Limb (tissue), 2 donors: ENCODE results near the gene SUFU.

Experiments used
- DNase-seq, 2 donors: peaks; one replicate each; pipeline ENCODE4 v3.0.0-alpha.2; 2016; ENCODE audit errors: extremely low spot score in 2 of 2

Gene SUFU

DNA sequence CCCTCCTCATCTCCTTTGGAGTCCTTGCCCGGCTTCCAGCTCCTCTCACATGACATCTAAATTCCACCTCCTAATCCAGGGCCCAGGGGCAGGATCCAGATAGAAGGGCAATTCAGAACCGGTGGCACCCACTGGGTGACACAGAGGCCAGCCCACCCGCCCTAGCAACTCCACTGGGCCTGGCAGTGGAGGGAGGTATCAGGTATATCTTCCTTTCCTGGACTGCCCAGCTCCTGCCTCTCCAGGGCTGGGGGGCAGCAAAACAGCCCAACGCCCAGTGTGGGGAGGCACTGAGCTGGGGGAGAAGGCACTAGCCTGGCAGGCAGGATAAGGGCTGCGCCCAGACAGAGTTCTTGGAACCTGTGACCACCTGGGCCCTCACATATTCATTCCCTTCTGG lies 130.1 kb downstream of the SUFU start:
- DNase-seq = no peak

DNA sequence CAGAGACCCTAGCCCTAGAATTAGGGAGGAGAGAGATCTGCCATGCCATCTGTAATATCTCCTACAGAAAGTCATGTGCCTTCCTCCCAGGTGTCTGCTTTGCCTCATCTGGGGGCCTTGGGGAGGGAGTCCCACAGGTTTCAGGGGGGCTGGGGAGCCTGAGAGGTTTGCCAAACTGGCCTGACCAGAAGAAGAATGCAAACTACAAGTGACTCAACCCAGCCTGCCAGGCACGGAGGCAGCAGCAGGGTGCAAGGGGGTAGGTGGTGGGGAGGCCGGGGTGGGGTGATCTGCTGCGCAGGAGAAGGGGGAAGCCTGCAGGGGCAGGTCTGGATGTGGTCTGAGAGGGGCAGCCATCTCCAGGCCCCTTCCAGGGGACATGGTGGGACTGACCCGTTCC lies 130.9 kb downstream of the SUFU start:
- no peak for DNase-seq

DNA sequence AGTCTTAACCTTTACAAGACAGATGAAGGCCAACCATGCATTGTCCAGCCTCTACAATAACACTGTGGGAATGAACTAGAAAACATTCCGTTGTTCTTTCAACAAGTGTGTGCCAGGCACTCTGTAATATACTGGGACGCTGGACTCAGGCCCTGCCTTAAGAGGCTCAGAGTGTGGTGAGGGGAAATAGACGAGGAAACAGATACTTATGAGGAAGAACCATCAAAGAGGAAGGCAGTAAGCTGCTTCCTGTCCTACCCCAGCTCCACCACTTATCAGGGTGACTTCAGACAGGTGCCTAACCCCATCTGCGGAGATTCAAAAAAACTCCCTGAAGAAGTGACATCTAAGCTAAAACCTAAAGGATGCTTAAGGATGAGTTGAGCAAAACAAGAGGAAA lies 131.6 kb downstream of the SUFU start:
- no peak for DNase-seq

DNA sequence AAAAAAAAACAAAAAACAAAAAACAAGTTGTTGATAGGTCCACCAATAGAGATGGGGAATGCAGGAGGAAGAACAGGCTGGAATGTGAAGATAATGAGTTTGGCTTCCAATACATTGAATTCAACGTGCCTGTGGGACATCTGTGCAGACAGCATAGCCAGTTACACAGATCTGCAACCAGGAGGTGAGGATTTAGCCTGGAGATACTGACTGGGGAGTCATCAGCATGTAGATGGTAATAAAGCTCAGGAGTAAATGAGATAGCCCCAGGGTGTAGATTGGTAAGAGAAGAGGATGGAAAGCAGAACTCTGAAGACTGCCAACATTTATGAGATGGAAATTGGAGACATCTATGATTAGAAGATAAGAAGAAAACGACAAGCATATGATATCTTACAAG lies 135.8 kb downstream of the SUFU start:
- no peak for DNase-seq

DNA sequence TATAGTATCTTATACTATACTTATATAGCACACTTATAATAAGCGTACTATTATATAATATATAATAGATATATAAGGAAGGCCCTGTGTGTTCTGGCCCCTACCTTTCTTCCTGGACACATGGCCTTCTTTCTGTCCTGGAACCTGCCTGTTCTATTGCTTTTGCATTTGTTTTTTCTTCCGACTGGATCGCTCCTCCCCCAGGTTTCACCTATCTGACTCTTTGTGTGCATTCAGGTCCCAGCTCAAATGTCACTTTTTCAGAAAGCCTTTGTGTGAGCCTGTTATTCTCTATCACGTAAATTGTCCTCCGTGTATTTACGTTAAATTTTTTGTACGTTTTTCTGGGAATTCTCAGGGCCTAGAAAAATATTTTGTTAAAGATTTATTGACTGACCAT lies 137.6 kb downstream of the SUFU start:
- DNase-seq = no peak

DNA sequence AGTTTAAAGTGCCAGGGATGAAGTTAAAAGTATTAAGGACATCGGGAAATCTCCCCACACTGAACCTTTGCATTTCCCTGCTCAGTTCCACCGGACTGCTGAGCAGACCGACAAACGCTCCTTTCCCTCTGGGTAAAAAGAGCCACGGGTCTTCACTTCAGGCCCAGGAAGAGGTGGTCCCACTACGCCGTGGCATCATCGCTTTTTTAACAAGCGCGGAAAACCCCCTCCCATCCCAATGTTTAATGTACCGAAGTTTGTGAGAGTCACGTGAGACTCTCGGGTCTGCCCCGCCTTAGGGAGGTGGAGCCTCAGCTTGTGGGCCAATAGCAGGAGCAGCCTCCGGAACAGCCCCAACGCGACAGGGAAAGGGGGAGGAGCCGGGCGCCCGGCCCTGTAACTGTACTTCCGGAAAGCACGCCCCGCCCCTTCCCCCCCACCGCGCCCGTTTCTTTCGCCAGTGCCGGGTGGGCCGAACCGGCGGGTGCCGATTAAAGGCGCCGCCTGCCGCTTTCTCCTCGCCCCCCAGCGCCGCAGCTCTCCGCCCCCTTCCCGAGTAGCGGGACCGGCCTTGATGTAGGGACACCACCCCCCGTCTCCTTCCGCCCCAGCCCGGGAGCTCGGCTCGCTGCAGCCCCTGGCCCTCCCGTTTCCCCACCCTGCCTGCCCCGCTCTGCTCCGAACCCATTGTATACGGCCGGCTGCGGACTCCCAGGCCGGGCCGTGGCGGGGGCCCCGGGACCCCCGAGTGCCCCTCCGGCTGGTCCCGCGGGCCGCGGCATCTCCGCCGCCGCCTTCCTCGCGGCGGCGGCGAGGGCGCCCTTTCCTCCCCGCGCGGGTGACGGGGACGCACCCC lies 138.3 kb downstream of the SUFU start:
- peak; percentile 98 to 99 for DNase-seq

DNA sequence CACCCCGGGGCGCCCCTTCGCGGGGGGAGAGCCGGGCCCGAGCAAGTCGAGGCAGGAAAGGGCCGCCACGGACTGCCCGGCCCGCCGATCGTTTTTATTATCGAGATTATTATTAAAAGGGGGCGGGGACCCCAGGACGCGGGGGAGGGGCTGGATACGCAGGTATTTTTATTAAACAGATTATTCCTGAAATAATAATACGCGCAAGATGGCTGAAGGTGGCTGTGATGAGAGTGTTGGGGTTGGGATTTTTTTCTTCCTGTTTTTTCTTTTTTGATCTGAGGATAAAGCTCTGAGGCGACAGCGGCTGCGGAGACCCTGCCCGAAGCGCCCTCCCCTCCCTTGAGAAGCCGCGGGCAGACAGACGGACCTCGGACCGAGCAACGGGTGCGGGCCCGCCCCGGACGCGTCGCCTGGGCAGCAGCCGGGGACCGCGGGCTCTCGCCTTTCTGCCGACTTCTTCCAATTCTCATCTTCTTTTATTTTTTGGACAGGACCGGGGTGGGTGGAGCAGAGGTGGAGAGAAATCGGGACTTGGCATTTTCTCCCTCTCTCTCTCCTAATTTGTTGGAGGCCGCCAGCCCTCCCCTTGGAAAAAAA lies 139.1 kb downstream of the SUFU start:
- DNase-seq = peak; percentile 65 to 80

DNA sequence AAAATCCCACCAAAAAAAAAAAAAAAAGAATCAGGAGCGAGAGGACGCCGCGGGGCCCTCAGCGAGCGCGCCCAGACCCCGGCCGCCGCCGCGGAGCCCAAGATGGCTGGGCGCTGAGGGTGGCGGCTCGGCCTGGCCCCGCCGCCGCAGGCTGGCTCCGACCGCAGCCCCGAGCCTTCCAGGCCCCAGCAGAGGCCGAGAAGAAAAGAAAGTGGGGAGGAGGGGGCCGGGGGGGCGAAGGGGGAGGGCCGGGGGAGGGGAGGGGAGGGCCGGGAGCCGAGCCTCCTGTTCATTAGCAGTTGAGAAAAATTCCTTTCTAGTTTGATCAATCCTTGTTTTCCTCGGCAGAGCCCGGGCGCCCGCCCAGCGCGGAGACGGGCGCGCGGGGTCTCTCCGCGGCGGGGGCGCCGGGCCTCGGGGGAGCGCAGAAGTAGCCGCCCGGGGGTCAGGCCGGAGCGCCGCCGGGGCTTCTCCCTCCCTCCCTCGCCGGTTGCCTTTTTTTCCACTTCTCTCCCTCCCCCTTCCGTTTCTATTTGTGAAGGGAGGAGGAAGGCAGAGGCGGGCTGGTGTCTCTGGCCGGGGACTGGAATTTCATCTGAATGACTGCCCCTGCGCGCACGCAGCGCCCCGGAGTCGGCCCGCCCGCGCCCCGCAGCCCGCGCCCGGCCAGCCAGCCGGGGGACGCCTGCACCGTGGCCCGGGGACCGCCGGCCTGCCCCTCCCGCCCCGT lies 139.7 kb downstream of the SUFU start:
- peak; percentile 49 to 82 for DNase-seq

DNA sequence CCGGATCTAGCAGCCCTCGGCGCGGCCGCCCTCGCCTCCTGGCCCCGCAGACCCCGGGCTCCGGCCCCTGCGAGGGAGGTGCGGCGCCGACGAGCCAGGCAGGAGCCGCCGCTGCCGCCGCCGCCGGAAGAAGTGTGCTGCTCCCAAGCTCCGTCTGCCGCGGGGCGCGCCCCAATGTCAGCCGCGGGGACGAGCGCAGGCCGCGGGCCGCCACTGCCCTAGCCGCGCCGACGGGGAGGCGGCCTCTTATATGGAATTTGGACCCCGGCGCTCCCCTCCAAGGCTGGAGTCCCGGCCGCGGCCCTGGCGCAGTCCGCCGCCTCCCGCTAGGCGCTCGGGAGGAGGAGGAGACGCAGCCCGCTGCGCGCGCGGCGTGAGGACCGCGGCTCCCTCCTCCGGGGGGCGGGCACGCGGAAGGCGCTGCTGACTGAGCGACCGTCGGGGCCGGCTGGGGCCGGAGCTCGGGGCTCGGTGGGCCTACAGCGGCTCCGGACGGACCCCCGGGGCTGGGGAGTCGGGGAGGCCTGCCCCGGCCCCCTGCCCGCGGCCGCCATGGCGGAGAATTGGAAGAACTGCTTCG lies 140.4 kb downstream of the SUFU start, which contains the start of gene TRIM8:
Gene TRIM8, plus strand, starts transcription at position 414 of the 580 bp plus-strand sequence. Its CDS starts 139 bp downstream, at position 553.
- peak in 1 of 2 donors; percentile 74 for DNase-seq

DNA sequence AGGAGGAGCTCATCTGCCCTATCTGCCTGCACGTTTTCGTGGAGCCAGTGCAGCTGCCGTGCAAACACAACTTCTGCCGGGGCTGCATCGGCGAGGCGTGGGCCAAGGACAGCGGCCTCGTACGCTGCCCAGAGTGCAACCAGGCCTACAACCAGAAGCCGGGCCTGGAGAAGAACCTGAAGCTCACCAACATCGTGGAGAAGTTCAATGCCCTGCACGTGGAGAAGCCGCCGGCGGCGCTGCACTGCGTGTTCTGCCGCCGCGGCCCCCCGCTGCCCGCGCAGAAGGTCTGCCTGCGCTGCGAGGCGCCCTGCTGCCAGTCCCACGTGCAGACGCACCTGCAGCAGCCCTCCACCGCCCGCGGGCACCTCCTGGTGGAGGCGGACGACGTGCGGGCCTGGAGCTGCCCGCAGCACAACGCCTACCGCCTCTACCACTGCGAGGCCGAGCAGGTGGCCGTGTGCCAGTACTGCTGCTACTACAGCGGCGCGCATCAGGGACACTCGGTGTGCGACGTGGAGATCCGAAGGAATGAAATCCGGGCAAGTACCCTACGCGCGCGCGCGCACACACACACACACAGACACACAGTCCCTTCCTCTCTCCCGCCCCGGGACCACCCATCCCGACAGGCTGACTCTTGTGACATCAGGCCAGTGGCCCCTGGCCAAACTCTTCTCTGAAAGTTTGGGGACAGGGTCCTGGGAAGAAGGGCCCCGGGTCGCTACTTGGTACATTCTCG lies 141.0 kb downstream of the SUFU start:
- peak; percentile 59 to 87 for DNase-seq

DNA sequence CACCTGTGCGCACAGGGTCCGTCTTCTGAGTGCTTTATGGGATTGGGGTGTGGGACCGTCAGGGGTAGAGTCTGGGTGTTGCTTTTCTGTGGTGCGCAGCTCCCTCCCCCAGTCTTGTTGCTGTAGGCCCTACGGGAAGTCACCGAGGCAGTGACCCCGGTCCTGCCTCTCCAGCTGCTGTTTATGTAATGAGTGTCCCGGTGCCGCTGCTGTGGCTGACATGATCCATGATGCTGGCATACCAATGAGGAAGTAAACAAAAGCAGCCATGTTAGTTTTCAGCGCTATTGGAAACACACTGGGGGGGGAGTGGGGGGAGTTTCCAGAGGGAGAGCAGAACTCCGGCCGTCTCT lies 141.6 kb downstream of the SUFU start:
- DNase-seq = peak in 1 of 2 donors; percentile 57

DNA sequence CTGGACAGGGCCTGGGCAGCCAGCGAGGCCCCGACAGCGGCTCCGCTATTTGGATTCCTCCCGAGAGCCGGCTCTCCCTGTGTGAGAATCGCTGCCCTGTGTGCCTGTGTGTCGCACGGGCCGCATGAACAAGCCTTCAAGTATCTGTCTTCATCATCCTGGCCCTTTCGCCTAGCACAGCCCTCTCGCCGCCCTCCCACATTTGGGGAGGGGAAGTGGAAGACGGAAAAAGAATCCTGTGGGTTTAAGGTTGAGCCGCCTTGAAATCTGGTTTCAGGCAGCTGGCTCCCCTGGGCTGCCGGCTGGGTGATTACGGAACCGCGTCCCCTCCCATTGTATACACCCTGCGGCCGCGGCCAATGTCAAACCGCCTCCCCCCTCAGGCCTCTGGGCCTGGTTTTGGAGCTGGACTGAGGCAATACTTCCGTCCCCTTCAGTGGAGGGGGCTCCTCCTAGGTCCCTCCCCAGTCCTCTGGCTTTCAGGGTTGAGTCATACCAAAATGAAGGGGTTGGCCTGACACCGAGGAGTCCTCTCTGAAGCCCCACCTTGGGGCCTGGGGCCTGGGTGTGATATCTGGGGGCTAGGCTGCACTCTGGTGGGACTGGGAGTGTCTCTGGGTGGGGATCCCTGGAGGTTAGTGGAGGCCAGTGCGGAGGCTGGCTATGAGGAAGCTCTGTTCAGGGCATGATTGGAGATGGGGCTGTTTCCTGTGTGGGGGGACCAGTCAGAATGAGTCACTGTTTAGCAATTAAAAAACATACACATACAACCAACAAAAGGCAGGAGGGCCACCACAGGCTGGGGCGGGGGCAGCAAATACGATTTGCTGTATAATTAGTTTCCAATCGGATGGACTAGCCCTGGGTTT lies 142.2 kb downstream of the SUFU start:
- DNase-seq = peak; percentile 78 to 85

DNA sequence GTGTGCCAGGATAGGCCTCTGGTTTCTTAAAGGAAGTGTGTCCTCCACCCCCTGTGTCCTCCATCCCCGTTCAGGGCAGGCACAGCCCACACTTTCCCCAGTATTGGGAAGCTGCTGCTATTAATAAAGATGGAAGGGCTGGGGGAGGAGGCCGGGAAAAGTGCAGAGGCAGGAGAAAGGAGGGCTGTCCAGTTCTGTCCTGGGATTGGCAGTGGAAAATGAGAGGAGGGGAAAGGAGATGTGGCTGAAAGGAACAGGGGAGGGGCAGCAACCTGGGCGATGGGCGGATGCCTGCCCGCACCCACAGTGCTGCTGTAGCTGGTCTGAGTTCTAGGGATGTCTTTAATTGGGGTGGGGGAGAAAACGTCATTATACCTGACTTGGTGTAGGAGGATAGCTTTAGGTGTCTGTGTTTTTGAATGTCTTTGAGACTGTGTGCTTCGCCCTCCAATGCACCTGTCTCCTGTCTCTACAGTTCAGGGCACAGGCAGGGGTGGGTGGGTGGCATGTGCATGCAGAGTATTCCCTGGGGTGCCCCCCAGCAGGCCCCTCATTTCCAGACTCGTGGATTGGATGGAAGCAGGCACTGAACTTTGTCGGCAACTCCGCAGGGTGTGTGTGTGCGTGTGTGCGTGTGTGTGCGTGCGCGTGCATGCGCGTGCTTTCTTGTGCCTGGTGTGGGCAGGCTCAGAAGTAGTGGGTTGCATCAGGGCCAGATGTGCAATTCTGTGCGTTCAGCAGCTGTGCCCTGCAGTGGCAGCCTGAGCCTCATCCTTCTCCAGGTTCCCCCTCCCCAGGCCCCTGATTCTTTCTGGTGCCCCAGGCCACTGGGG lies 143.1 kb downstream of the SUFU start:
- no peak for DNase-seq

DNA sequence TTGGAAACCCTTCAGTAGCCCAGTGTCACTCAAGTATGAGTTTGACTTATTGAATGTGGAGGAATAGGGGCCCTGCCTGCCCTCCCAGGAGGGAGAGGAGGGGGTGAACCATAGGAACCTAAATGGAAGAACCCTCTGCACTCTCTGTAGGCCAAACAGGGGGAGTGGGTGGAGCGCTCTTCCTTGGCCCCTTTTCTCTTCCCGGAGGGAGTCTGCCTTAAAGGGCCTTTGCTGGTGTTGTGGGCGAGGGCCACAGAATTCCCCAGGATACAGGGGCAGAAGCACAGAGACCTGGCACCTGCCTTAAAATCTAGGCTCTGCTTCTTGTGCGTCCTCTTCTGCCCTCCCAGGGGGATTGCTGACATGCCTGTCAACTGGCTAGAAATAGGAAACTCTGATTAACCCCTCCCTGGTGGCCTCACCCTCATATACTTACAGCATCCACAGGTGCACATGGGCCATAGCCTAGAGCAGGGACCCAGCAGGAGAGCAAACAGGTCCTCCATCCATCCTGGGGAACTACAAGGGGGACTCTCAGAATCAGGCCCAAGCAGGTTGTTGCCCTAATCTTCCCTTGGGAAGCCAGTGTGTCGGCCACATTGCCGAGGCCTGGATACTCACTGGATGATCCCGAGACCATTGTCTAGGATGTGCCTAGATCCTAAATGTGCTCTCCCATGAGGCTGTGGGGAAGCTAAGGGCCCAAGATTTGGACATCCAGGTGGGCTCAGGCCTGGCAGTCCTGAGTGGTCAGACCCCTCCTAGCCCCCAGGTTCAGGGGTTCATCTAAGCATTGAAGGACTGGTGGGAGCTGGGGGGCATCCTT lies 143.9 kb downstream of the SUFU start:
- DNase-seq = no peak

DNA sequence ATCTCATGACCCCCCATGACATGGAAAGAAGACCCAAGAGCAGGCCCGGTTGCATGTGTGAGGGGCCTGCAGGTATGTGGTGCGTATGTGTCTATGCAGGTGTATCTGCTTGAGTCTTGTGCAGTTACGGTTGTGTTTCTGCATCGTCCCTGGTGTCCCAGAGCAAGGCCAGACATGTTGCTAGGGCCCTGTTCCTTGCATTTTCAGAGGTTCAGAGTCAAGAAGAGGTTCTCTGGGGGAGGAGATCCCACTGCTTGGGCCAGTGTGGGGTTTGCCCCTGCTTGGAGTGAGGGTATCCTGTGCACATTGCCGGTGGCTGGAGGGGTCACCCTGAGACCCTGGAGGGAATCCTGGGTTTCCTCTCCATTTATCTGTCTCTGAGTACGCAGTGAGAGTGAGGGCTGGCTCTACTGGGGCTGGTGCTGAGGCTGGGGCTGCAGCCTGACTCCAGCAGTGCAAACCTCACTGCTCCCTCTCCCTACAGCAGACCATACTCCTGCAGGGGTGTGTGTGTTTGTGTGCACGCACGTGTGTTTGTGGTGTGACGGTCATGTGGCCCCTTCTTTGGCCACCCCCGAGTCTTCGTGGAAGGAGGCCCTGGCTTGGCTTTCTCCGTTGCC lies 144.6 kb downstream of the SUFU start:
- no peak for DNase-seq

DNA sequence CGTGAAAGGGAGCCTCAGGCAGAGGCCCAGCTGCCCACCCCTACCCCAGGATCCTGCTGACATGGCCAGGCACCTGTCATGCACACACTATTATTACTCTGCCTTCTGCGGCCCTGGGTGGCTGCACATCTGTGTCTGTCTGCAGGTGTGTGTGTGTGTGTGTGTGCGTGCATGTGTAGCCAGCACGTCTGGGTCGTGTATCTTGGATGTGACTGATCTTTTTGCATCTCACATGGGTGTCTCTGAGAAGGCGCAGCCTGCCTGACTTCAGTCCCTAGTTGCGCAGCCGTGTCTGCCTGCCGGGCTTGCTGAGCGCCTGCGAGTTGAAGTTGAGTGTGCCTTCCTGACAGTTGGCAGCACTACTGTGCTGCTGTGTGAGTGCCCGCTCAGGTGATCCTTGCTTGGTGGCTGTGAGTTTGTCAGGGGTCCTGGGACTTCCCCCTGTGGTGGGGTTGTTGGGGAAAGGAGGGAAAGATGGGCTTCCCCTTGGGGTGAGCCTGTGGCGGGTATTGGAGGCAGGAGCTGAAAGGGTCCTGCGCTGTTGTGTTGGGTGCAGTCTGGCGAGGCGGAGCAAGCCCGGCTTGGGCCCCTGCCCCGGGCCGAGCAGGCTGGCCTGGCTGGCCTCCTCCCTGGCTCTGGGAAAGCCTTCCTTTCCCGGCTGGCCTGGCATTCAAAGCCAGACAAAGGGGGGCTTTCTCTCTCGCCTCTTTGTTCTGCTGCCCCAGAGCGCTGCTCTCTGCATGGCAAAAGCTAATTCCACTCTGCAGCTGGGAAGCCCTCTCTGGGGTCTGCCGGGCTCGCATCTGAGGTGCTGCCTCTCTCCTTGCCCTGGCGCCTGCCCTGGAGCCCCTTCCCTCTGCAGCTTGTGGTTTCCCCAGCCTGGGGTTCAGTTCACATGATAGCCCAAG lies 145.4 kb downstream of the SUFU start:
- no peak for DNase-seq
